HG03060 (cell line): ENCODE data around the gene MAN1A1.

Experiments
- ATAC-seq: cut with Tn5 transposase; IDR thresholded peaks from one replicate; pipeline ENCODE4 v1.9.1; 2021; ENCODE audit warnings: low read depth, moderate number of reproducible peaks; ENCODE audit not compliant: unreplicated experiment

The MAN1A1 gene

DNA sequence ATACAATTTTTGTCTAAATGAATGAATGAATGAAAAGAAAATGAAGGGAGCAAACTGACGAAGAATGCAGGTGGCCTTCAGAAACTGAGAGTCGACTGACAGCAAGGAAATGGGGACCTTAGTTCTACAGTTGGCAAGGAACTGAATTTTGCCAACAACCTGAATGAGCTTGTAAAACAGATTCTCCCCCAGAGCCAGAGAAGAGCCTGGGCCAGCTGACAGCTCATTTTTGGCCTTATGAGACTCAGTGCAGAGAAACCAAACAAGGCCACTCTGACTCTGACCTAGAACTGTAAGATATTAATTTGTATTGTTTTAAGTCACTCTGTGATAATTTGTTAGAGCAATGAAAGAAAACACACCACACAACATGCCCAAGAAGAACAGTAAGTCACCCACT, 21.8 kb downstream of the MAN1A1 start:
- ATAC-seq, result no peak

DNA sequence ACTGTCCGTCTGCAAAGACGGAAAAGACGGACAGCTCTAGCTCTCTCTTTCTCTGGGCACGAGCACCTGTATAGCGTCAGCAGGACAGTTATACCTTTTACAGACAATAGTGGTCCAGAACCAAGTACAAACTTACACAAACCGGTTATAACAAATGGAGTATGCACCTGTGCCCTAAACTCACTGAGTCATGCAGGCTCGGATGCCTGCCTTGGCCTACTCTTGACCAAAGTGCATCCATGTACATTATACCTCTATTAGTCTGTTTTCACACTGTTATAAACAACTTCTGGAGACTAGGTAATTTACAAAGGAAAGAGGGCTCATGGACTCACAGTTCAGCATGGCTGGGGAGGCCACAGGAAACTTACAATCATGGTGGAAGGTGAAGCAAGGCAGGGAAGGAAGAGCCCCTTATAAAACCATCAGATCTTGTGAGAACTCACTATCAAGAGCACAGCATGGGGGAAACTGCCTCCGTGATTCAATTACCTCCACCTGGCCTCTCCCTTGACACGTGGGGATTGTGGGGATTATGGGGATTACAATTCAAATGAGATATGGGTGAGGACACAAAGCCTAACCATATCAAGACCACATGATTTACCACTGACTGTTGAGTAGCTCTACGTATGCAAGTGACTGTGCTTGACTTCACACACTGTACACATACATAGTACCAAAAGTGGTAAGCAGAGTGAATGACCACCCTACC, 23.1 kb downstream of the MAN1A1 start:
- no peak for ATAC-seq

- no peak for ATAC-seq
Measured at GRCh38 chr6:119325559-119326265, 23.8 kb downstream of the MAN1A1 start.

DNA sequence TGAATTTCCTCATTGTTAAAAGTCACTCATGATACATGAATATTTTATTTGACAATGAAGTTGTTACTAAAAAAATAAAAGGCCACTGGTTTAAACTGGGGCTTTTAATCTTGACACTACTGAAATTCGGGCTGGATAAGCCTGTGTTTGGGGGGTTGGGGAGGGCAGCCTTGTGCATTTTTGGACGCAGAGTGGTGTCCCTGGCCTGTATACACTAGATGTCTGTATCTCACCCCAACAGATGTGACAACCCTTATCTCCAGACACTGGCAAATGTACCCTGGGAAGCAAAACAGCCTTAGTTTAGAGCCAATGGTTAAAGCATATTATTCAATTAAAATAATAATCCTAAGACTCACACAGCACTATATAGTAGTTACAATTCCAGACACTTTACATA, 24.8 kb downstream of the MAN1A1 start:
- no peak for ATAC-seq

- ATAC-seq, result no peak
Measured at GRCh38 chr6:119323931-119324330, 25.6 kb downstream of the MAN1A1 start.

DNA sequence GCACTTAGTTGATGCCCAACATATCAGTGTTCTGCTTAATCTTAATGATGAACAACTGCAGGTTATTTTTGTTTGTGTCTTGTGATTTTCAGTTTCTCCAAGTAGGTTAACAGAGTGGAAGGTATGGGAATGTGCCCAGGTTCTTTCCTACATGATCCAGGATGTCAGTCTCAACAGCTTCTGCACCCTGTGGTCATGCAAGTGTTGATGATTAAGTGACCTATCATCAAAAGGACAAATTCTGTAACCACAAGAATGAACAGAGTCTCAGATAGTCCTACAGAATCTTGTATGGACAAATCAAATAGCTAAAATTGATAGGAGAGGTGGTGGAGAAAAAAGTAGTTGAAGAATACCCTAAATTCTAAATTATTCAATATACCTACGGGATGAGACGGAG, 26.1 kb downstream of the MAN1A1 start:
- no peak for ATAC-seq

GRCh38 chr6:119322715-119323350, 26.7 kb downstream of the MAN1A1 start:
- ATAC-seq, result no peak

DNA sequence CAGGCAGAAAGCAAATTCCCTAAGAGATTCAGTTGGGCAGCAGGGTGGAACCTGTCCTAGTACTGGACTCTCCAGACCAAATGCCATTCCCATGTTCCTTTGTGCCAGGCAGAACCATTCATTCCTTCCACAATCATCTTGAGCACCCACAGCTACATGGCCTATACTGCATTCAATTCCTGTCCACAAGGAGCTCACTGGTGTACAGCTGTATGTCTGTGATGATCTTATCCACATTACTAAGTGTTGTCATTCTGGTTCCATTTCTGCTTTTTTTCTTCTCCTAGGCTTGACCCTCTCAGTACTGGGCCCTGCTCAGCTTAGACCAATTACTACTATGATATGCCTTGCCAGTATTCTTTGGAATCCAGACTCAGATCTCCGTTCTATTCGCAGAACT, 27.5 kb downstream of the MAN1A1 start:
- no peak for ATAC-seq

- ATAC-seq, result no peak
Measured at GRCh38 chr6:119319694-119320093, 29.9 kb downstream of the MAN1A1 start.

GRCh38 chr6:119318730-119319129, 30.8 kb downstream of the MAN1A1 start:
- ATAC-seq, result no peak

- ATAC-seq, result no peak
Measured at GRCh38 chr6:119318176-119318575, 31.4 kb downstream of the MAN1A1 start.

DNA sequence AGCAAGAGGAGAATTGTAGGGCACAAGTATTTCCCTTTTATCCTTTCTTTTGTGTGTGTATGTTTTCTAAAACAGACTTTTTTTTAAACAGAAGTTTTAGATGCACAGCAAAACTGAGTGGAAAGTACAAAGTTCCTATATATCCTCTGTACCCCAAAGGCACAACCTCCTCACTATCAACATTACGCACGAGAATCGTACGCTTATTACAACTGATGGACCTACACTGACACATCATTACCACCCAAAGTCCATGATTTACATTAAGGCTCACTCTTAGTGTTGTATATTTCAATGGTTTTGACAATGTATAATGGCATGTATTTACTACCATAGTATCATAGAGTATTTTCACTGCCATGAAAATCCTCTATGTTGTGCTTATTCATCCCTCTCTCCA, 32.6 kb downstream of the MAN1A1 start:
- no peak for ATAC-seq

- ATAC-seq, result peak; percentile 55
Measured at GRCh38 chr6:119314885-119315272, 34.7 kb downstream of the MAN1A1 start.

GRCh38 chr6:119313937-119314884, 35.4 kb downstream of the MAN1A1 start:
- ATAC-seq, result peak; percentile 37

- ATAC-seq, result no peak
Measured at GRCh38 chr6:119312875-119313338, 36.7 kb downstream of the MAN1A1 start.

- ATAC-seq, result no peak
Measured at GRCh38 chr6:119312441-119312840, 37.1 kb downstream of the MAN1A1 start.

DNA sequence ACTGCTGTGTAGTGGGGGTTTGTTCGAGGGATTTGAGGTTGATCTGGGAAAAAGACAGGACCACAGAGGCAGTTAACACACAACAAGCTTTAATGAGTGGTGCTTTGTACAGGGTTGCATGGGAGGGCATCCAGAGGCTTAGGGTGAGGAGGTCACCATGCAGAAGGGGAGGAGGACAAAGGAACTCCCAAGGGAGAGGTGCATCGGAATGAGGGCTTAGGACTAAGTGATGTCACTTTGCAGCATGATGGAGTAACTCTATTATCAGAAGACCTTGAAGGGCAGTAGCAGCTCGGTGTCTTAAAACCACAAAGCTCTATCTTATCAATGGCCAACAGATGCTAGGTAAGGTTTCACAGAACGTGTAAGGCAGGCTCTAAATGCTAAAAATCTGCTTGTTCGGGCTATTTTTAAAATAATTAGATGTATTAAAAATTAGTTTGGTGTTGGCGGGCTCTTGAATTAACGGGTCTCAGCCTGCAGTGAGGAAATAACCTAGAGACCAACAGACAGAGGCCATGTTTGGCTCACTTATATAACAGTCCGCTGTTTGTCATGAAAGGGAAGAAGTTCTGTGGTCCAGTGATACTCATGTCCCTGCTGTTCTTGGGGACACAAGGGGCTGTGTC, 37.9 kb downstream of the MAN1A1 start:
- ATAC-seq, result no peak

GRCh38 chr6:119310486-119311036, 39.0 kb downstream of the MAN1A1 start:
- no peak for ATAC-seq

GRCh38 chr6:119308991-119309657, 40.4 kb downstream of the MAN1A1 start:
- no peak for ATAC-seq
